Smooth muscle cell (in vitro differentiated cells): Measurements from ENCODE around the gene MXD1. TPM values are rescaled to one million over a fixed set of nuclear protein-coding genes. Genes with fewer than 3 reads are reported as not detected.

Experiments
- DNase-seq: peaks from one replicate; lab custom pipeline; 2025; ENCODE audit not compliant: unreplicated experiment; lab: John Stamatoyannopoulos, UW
- H2AFZ ChIP-seq: fragments of 200-600 bp; sonication (generic); 2 replicates; pipeline ENCODE4 v1.6.0; 2016; ENCODE audit warnings: antibody characterized with exemption, low read depth, mild to moderate bottlenecking
- H3F3A ChIP-seq: fragments of 200-600 bp; sonication (generic); 2 replicates; pipeline ENCODE4 v1.6.0; 2017; ENCODE audit warnings: antibody characterized with exemption, low read depth
- H3K27ac ChIP-seq: fragments of 200-600 bp; sonication (generic); 2 replicates; pipeline ENCODE4 v1.5.1; 2016; ENCODE audit warnings: low read depth, mild to moderate bottlenecking
- H3K27me3 ChIP-seq: fragments of 200-600 bp; sonication (generic); 2 replicates; pipeline ENCODE4 v1.6.1; 2016; ENCODE audit warnings: low read depth, mild to moderate bottlenecking
- H3K36me3 ChIP-seq: fragments of 200-600 bp; sonication (generic); 2 replicates; pipeline ENCODE4 v1.5.1; 2016; ENCODE audit warnings: low read depth
- H3K4me1 ChIP-seq: fragments of 200-600 bp; sonication (generic); 2 replicates; pipeline ENCODE4 v1.5.1; 2016; ENCODE audit warnings: low read depth
- H3K4me2 ChIP-seq: fragments of 200-600 bp; sonication (generic); 2 replicates; pipeline ENCODE4 v1.6.0; 2016; ENCODE audit warnings: mild to moderate bottlenecking
- H3K4me3 ChIP-seq: fragments of 200-600 bp; sonication (generic); 2 replicates; pipeline ENCODE4 v1.5.1; 2016; ENCODE audit warnings: mild to moderate bottlenecking
- H3K79me2 ChIP-seq: fragments of 200-600 bp; sonication (generic); 2 replicates; pipeline ENCODE4 v1.6.0; 2016; ENCODE audit warnings: low read depth, mild to moderate bottlenecking
- H3K9ac ChIP-seq: fragments of 200-600 bp; sonication (generic); 2 replicates; pipeline ENCODE4 v1.6.0; 2016; ENCODE audit warnings: low read depth
- H3K9me3 ChIP-seq: fragments of 200-600 bp; sonication (generic); replicated peaks from 2 replicates; pipeline ENCODE4 v1.5.1; 2016; ENCODE audit warnings: low read depth
- H4K20me1 ChIP-seq: fragments of 200-600 bp; sonication (generic); 2 replicates; pipeline ENCODE4 v1.6.0; 2016; ENCODE audit warnings: low read depth
- CTCF ChIP-seq: fragments of 200-600 bp; sonication (generic); IDR thresholded peaks from 2 replicates; pipeline ENCODE4 v1.5.1; 2017; ENCODE audit warnings: borderline replicate concordance, mild to moderate bottlenecking, antibody characterized with exemption; ENCODE audit not compliant: insufficient read depth, poor library complexity, severe bottlenecking
- WGBS: methylation state at CpG from one replicate; pipeline ENCODE4 v1.1.7; 2016; ENCODE audit warnings: low lambda C conversion rate; 5-methylcytosine and 5-hydroxymethylcytosine counted together
- polyA plus RNA-seq: library from polyadenylated mRNA; unstranded; fragments of >200 nt; fragmentation: Nextera tagmentation; extraction: Ambion mirVana; gene quantifications from 2 replicates; pipeline ENCODE4 v1.2.1, GENCODE V29; 2016
- total RNA-seq: library from RNA; depleted of rRNA; stranded (reverse); fragments of >200 nt; gene quantifications from 2 replicates; pipeline ENCODE4 v1.2.3, GENCODE V29; 2014

The MXD1 gene
- total and polyA plus RNA-seq, 2 experiments from 2014 or later, result 7.9 to 10.2 TPM

GRCh38 chr2:69931832-69932595 is 17.1 kb downstream of the MXD1 start:
- no peak overlapping the region for H2AFZ ChIP-seq
- 86% methylated on average over 7 of the region's 7 CpGs for WGBS
- no peak overlapping the region for H3K4me3 ChIP-seq
- H3K36me3 ChIP-seq, result no peaks in the 10 kb centered on the region
- H3F3A ChIP-seq, result peaks cover 13% of the 10 kb centered on the region
- no peaks in the 10 kb centered on the region for H4K20me1 ChIP-seq
- H3K27ac ChIP-seq, result peak overlapping the region; percentile 93
- H3K79me2 ChIP-seq, result no peaks in the 10 kb centered on the region
- H3K4me1 ChIP-seq, result no peaks in the 10 kb centered on the region
- no peak for DNase-seq
- TF ChIP-seq CTCF, result no peak
- no peak overlapping the region for H3K4me2 ChIP-seq
- H3K9me3 ChIP-seq, result no peaks in the 10 kb centered on the region
- no peak overlapping the region for H3K9ac ChIP-seq
- no peaks in the 10 kb centered on the region for H3K27me3 ChIP-seq

- Histone ChIP-seq H3K27ac (peak overlapping the region; percentile 93), H4K20me1 (no peaks in the 10 kb centered on the region), H2AFZ (no peak overlapping the region), H3K36me3 (no peaks in the 10 kb centered on the region), H3F3A (peaks cover 13% of the 10 kb centered on the region), H3K9me3 (no peaks in the 10 kb centered on the region), H3K4me3 (no peak overlapping the region), H3K79me2 (no peaks in the 10 kb centered on the region), H3K9ac (no peak overlapping the region), H3K27me3 (no peaks in the 10 kb centered on the region), H3K4me1 (no peaks in the 10 kb centered on the region), H3K4me2 (no peak overlapping the region)
- DNase-seq, result no peak
- no peak for TF ChIP-seq CTCF
- 88% methylated on average over 1 of the region's 1 CpG for WGBS
Measured at GRCh38 chr2:69932596-69932922, 17.6 kb downstream of the MXD1 start.

GRCh38 chr2:69933254-69933828 is 18.4 kb downstream of the MXD1 start:
- Histone ChIP-seq H3K79me2 (no peaks in the 10 kb centered on the region), H3K4me3 (peak overlapping the region; percentile 10), H3K36me3 (no peaks in the 10 kb centered on the region), H3K9ac (peak overlapping the region; percentile 68), H3F3A (peaks cover 13% of the 10 kb centered on the region), H3K4me1 (no peaks in the 10 kb centered on the region), H3K4me2 (peak overlapping the region; percentile 50), H4K20me1 (no peaks in the 10 kb centered on the region), H3K9me3 (no peaks in the 10 kb centered on the region), H3K27me3 (no peaks in the 10 kb centered on the region), H3K27ac (peak overlapping the region; percentile 93), H2AFZ (no peak overlapping the region)
- no peak for TF ChIP-seq CTCF
- no peak for DNase-seq
